Transverse colon (tissue), 4 donors: Measurements from ENCODE around the gene IDH1.

Source experiments
- POLR2A ChIP-seq: fragments of 450-650 bp; IDR thresholded peaks from one replicate; pipeline ENCODE4 v1.6.1; 2016; ENCODE audit warnings: antibody characterized with exemption, mild to moderate bottlenecking, moderate library complexity
- POLR2AphosphoS5 ChIP-seq, 3 donors: sonication (generic); formaldehyde crosslinking; IDR thresholded peaks; one replicate each; pipeline ENCODE4 v1.6.1; 2016; ENCODE audit warnings: antibody characterized with exemption in 3 of 3
- TF ChIP-seq, protein P1 (sequence below), 5 experiments: fragments of 200-600 bp in 3 of 5; fragments of 450-650 bp in 2 of 5; sonication (generic) in 3 of 5; IDR thresholded peaks; 1 replicate in 2 of 5; 2 replicates in 3 of 5; pipeline ENCODE4 v1.5.1; 2016 to 2017; ENCODE audit warnings: antibody characterized with exemption in 5 of 5, inconsistent platforms in 3 of 5, mild to moderate bottlenecking in 2 of 5, moderate library complexity in 1 of 5

DNA sequence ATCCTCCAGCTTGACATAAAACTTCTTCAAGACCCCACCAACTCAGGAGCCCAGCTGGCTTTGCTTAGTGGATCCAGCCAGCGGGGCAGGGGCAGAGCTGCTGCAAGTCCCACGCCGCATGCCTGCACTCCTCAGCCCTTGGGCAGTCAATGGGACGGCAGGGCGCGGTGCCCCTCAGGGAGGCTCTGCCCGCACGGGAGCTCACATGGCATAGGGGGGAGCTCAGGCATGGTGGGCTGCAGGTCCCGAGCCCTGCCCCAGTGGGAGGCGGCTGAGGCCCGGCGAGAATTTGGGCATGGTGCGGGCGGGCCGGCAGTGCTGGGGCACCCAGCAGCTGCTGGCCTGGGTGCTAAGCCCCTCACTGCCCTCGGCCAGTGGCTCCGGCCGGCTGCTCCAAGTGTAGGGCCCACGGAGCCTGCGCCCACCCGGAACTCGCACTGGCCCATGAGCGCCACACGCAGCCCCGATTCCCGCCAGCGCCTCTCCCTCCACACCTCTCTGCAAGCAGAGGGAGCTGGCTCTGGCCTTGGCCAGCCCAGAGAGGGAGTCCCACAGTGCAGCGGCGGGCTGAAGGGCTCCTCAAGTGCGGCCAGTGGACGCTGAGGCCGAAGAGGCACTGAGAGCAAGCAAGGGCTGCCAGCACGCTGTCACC is 27.2 kb downstream of the IDH1 start:
- TF ChIP-seq, protein P1, sequence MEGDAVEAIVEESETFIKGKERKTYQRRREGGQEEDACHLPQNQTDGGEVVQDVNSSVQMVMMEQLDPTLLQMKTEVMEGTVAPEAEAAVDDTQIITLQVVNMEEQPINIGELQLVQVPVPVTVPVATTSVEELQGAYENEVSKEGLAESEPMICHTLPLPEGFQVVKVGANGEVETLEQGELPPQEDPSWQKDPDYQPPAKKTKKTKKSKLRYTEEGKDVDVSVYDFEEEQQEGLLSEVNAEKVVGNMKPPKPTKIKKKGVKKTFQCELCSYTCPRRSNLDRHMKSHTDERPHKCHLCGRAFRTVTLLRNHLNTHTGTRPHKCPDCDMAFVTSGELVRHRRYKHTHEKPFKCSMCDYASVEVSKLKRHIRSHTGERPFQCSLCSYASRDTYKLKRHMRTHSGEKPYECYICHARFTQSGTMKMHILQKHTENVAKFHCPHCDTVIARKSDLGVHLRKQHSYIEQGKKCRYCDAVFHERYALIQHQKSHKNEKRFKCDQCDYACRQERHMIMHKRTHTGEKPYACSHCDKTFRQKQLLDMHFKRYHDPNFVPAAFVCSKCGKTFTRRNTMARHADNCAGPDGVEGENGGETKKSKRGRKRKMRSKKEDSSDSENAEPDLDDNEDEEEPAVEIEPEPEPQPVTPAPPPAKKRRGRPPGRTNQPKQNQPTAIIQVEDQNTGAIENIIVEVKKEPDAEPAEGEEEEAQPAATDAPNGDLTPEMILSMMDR (IDR thresholded peaks at IDR 0.05), result no peak
- TF ChIP-seq POLR2AphosphoS5 (IDR thresholded peaks at IDR 0.05) (no peak), POLR2A (no peak)
